NCI-H187 (cell line): Measurements from ENCODE around the gene RALGPS2.

Experiments used
- DNase-seq, 2 experiments: peaks; one replicate each; lab custom pipeline; 2025; lab: John Stamatoyannopoulos, UW

Gene RALGPS2

GRCh38 chr1:178962853-178963711 is 238.0 kb downstream of the RALGPS2 start:
- DNase-seq: no peak

DNA sequence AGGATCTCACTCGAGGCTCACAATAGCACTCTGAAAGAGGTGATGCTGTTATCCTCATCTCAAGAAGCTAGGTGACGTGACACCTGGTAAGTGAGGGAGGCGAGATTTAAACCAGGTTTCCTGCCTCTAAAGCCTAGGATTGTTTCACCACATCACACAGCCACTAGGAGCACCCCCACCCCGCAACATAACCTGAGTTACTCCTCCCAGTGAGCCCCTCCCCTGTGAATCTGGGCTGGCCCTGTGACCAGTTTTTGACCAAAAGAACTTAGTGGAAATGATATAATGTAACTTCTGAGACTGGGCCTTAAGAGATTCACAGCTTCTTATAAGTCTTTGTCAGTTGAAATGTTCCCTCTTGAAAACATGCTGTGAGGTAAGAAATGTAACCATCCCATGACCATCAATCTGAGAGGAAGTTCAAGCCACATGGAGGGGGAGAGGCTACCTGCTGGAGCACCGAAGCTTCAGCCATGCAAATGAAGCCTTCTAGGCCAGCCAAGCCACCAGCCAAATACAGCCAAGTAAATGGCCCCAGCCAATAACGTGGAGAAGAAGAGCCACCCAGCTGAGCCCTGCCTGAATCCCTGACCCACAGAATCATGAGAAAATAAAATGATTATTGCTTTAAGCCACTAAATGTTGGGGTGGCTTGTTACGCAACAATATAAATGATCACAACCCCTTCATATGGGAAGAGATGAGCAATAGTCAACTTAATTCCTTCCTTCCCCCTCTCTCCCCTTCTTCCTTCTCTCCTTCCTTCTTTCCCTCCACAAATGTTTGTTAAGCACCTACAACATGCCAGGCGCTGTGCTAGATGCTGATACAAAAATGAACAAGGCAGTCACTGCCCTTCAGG is 239.7 kb downstream of the RALGPS2 start:
- DNase-seq: no peak

- DNase-seq: no peak
Measured at GRCh38 chr1:178966312-178966711, 241.3 kb downstream of the RALGPS2 start.

- DNase-seq: no peak
Measured at GRCh38 chr1:178969226-178969987, 244.4 kb downstream of the RALGPS2 start.

- DNase-seq: no peak
Measured at GRCh38 chr1:178970184-178970583, 245.1 kb downstream of the RALGPS2 start.
